ENCODE measurements around the gene ELFN1.
"Not testable (repeated sequence)": the region's sequence is repeated elsewhere in the genome, so short reads cannot be mapped to it uniquely, and the experiment has no call there.

ELFN1 gene

DNA sequence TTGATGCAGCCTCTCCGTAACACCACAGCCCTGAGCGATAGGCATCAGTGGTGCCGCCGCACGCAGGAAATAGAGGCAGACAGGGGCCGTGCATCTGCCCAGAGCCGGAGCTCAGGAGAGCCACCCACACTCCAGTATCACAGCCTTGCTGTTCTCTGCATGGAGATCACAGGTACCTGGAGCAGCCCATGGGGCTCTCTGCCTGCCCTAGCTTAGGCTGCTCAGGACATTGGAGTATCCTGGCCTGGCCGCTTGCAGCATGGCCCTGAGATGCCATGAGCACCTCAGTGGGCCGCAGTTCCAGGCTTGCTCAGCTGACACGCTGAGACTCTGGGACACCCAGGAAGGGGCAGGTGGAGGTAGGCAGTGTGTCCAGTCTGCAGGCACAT, 47.0 kb downstream of the ELFN1 start:
- H3K27ac ChIP-seq: no peak overlapping the region
- TF ChIP-seq CTCF (conservative IDR thresholded peaks at IDR 0.05): no peak

DNA sequence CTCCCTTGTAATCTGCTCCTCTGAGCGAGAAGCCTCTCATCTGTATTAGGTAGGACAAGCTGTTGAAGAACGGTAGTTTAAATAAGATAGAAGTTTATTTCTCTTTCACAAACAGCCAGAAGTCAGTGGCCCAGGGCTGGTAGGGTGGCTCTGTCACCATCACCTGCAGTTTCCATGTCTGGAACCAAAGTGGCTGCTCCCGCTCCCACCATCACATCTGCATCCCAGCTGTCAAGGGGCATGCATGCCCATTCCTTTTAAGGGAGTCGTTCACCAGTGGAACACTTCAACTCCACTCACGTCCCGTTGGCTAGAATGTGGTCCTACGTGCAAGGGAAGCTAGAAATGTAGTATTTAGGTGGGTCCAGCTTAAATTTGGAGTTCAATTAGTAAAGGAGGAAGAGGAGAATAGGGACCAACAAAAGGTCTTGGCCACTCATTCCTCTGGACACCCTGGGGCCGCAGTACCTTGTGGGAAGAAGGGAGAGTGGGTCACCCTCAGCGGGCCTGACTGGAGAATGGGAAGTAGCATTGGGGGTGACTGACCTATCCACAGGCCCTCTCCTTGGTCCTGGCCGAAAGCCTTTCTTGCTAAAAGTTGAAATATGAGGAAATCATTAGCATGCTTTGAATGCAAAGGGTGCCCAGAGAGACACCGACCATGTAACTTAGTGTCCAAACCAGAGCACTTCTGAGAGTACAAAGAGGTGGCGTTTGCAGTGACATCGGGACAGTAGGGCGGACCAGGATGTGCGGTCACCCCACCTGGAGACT, 48.0 kb downstream of the ELFN1 start:
- TF ChIP-seq CTCF (conservative IDR thresholded peaks at IDR 0.05): no peak
- no peak overlapping the region for H3K27ac ChIP-seq

- H3K27ac ChIP-seq: not testable (repeated sequence)
Measured at GRCh38 chr7:1718850-1719249, 48.8 kb downstream of the ELFN1 start.

- not testable (repeated sequence) for H3K27ac ChIP-seq
Measured at GRCh38 chr7:1719256-1719655, 49.2 kb downstream of the ELFN1 start.

- TF ChIP-seq CTCF (conservative IDR thresholded peaks at IDR 0.05): no peak
- H3K27ac ChIP-seq: no peak overlapping the region
Measured at GRCh38 chr7:1719913-1720312, 49.8 kb downstream of the ELFN1 start.

GRCh38 chr7:1720326-1720725, 50.2 kb downstream of the ELFN1 start:
- no peak overlapping the region for H3K27ac ChIP-seq
- no peak for TF ChIP-seq CTCF (conservative IDR thresholded peaks at IDR 0.05)

DNA sequence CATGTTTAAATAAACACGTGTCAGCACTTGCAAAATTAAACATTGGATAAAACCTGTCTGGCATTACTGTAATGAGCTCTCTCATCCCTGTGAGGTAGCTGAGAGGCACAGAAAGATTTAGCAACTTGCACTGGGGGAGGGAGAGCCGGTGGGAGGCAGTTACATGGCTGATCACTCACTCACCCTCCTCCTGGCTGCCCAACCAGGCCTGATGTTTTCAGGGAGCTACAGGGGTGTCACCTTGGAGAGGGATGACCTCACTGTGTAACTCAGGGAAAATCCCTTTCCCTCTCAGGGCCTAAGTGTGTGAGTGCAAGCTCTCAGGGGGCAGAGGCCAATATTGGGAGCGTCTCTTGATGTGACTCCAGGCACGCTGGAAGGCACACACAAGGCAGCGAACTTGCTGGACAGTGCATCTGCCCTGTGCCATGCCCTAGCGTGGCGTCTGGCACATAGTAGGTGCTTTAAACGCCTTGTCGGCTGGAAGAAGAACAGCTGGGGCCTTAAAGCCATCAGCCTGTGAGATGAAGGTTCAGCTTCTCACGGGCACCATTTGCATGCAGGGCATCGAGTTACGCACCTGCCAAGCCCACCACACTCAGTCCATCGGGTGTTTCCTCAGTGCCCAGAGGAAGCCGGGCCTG, 51.1 kb downstream of the ELFN1 start:
- TF ChIP-seq CTCF (conservative IDR thresholded peaks at IDR 0.05): no peak
- no peak overlapping the region for H3K27ac ChIP-seq

- H3K27ac ChIP-seq: no peak overlapping the region
- TF ChIP-seq CTCF (conservative IDR thresholded peaks at IDR 0.05): no peak
Measured at GRCh38 chr7:1723254-1723653, 53.2 kb downstream of the ELFN1 start.
